Retinal pigment epithelial cell (primary cell): ENCODE measurements around the gene KCNC3.

ENCODE experiments used
- DNase-seq: peaks from one replicate; pipeline ENCODE4 v3.0.0-alpha.2; 2010; ENCODE audit warnings: low read depth
- H3K4me3 ChIP-seq: 2 replicates; pipeline ENCODE4 v1.5.1; 2011; ENCODE audit warnings: mild to moderate bottlenecking, low read length, control low read depth, moderate library complexity
- CTCF ChIP-seq: conservative IDR thresholded peaks from 2 replicates; pipeline ENCODE4 v1.5.1; 2011; ENCODE audit warnings: low read depth, low read length, control low read depth, inconsistent platforms

Gene KCNC3

GRCh38 chr19:50301607-50301971 lies 27.6 kb downstream of the KCNC3 start:
- DNase-seq: no peak
- no peak overlapping the region for H3K4me3 ChIP-seq
- TF ChIP-seq CTCF: no peak

- no peak for DNase-seq
- no peak for TF ChIP-seq CTCF
- H3K4me3 ChIP-seq: no peak overlapping the region
Observed at GRCh38 chr19:50300814-50301606, 28.2 kb downstream of the KCNC3 start.

- TF ChIP-seq CTCF: no peak
- H3K4me3 ChIP-seq: no peak overlapping the region
- no peak for DNase-seq
Observed at GRCh38 chr19:50300051-50300450, 29.1 kb downstream of the KCNC3 start.

GRCh38 chr19:50293263-50294004 lies 35.7 kb downstream of the KCNC3 start:
- DNase-seq: no peak
- no peak overlapping the region for H3K4me3 ChIP-seq
- no peak for TF ChIP-seq CTCF

- TF ChIP-seq CTCF: no peak
- H3K4me3 ChIP-seq: no peak overlapping the region
- no peak for DNase-seq
Observed at GRCh38 chr19:50292216-50292827, 36.9 kb downstream of the KCNC3 start.

GRCh38 chr19:50290775-50291174 lies 38.4 kb downstream of the KCNC3 start:
- DNase-seq: no peak
- H3K4me3 ChIP-seq: no peak overlapping the region
- TF ChIP-seq CTCF: no peak
